Astrocyte (in vitro differentiated cells and primary cell): ENCODE data around the gene AP1S2.

Experiments
- EZH2 ChIP-seq: IDR thresholded peaks from 2 replicates; pipeline ENCODE4 v1.6.1; 2012; ENCODE audit warnings: mild to moderate bottlenecking, low read length, inconsistent platforms; ENCODE audit not compliant: insufficient read depth
- TF ChIP-seq, protein P1 (sequence below): IDR thresholded peaks from 2 replicates; pipeline ENCODE4 v1.5.1; 2011; ENCODE audit warnings: low read depth, mild to moderate bottlenecking, inconsistent platforms, low read length, moderate library complexity; ENCODE audit not compliant: insufficient read depth

DNA sequence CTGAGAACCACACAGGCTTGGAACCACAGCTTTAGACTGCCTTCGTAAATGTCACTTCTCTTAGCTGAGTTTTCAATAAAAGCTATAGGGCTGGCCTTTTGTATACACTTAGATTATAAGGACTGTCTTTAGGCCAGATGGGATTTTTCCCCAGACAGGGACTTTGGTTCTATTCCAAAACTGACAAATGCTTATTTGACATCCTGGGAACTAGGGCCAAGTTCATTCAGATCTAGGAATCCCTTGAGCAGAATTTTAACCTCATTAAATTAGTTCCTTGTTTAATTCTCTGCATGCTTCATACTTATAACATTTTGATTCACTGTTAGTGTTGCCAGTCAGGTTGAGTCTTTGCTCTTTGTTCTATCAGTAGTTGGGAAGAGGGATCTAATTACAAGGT lies 41.2 kb downstream of the AP1S2 start:
- TF ChIP-seq, protein P1, sequence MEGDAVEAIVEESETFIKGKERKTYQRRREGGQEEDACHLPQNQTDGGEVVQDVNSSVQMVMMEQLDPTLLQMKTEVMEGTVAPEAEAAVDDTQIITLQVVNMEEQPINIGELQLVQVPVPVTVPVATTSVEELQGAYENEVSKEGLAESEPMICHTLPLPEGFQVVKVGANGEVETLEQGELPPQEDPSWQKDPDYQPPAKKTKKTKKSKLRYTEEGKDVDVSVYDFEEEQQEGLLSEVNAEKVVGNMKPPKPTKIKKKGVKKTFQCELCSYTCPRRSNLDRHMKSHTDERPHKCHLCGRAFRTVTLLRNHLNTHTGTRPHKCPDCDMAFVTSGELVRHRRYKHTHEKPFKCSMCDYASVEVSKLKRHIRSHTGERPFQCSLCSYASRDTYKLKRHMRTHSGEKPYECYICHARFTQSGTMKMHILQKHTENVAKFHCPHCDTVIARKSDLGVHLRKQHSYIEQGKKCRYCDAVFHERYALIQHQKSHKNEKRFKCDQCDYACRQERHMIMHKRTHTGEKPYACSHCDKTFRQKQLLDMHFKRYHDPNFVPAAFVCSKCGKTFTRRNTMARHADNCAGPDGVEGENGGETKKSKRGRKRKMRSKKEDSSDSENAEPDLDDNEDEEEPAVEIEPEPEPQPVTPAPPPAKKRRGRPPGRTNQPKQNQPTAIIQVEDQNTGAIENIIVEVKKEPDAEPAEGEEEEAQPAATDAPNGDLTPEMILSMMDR = no peak
- TF ChIP-seq EZH2 = no peak
